GM18858 (cell line): ENCODE results near the gene SRSF1.
A peak's percentile ranks its signal among the peaks of the same experiment; 100 is the strongest.
"Not testable (repeated sequence)": the region's sequence is repeated elsewhere in the genome, so short reads cannot be mapped to it uniquely, and the experiment has no call there.

Source experiments
- ATAC-seq: cut with Tn5 transposase; IDR thresholded peaks from one replicate; pipeline ENCODE4 v1.9.1; 2021; ENCODE audit not compliant: unreplicated experiment

SRSF1 gene, protein sequence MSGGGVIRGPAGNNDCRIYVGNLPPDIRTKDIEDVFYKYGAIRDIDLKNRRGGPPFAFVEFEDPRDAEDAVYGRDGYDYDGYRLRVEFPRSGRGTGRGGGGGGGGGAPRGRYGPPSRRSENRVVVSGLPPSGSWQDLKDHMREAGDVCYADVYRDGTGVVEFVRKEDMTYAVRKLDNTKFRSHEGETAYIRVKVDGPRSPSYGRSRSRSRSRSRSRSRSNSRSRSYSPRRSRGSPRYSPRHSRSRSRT

DNA sequence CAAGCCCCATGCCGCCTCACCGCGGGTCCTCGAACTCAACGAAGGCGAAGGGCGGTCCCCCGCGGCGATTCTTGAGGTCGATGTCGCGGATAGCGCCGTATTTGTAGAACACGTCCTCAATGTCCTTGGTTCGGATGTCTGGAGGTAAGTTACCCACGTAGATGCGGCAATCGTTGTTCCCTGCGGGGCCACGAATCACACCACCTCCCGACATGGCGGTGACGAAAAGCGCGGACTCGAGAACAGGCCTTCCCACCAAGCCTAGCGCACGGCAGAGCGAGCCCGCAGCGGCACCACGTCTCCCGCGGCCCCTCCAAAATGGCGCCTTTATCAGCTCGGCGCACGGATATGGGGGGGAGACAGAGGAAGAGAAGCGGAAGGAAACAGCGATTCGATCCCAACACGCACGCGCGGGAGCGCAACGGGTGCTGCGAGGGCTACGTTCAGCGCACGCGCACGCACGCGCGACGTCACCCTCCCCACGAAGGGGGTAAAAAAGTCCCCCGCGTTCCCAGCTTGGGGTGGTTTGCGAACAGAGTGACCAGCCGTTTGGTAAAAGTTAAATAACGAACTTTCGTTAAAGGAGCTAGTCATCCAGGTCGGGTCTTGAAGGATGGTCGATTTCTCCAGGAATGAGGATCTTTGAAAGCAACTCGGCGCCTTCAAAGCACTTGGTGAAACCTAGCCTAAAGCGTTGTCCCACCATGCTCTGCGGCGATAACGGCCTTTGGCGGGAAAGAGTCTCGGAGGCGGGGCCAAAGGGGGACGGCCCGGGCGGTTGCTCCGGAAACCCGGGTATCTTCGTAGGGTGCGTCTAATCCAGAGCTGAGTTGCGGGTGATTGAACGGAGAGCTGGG, at the start of gene SRSF1:
SRSF1 (minus strand) TSS at position 323 of the 857 bp plus-strand sequence; CDS start at position 214, 109 bp downstream.
- peak; percentile 70 for ATAC-seq

DNA sequence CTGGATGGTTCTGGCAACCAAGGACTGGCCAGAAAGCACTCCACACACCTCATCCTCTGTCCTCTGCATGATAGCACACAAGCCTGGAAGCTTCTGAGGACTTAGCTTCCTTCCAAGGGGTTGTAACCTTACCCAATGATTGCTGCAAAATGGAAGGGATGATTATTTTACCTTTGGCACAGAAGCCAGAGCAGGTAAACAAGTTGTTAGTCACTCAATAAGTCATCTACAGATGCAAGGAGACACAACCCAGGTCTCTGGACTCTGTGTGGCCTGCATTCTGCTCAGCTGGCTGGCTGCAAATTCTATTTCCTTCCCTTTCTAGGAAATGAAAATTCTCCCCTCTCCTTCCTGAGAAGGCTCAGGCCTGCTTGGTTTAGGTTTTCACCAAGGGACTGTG, 49.4 kb upstream of the SRSF1 start:
- no peak for ATAC-seq

DNA sequence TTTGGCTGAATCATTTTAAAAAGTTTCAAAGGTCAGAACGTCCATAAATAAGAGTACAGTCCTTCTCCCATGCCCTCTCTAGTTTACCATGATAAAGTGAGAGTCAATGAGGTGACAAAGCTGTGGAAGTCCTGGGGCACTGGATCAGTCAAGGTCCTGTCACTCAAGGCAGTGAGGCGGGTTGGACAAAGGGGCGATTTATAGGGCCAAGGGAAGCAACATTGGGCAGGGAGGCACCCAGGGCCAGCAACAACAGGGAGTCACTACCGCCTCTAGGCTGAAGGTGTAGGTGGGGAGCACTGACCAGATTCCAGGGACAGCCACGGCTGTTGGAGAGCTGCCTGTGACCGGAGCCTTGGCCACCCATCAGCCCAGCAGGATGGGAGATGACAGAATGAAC, 47.6 kb upstream of the SRSF1 start:
- no peak for ATAC-seq

DNA sequence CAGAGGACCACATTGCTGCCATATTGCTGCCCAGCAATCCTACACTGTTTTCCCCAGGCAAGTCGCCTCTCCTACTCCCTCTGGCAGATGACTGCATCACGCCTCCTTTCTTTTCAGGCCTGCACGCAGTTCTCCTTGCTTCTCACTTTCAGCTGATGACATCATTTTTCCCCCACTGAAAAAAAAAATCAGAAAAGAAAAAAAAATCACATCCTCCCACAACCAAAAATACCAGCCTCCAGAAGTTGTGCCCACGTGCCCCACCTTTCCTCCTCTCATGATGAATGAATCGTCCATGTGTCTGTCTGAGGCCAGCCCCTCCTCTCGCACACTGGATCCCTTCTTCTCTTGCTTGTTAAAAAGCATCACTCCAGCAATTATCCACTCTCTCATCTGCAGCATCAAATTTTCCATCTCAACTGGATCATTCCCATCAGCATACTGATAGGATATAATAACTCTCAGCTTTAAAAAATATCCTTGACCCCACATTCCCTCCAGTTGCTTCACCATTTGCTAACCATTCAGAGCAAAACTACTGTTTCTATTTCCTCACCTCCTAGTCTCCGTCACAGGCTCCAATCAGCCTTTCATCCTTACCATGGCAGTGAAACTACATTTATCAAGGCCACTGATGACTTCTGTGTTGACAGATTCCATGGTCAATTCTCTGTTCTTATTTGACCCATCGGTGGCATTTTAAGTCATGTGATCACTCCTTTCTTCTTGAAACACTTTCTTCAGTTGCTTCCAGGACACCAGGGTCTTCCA, 46.1 kb upstream of the SRSF1 start:
- no peak for ATAC-seq

DNA sequence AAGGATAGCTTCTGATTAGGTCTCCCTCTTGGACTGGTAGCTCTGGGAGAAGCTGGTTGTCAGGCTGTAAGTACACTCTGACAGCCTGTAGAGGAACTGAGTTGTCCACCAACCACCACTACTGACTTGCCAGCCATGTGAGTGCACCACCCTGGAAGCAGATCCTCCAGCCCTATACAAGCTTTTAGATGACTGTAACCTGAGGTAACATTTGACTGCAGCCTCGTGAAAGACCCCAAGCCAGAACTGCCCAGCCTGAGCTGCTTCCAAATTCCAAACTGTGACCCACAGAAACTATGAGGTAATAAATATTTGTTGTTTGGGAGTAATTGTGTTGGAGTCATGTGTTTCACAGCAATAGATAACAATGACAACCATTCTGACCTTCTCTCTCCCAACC, 45.4 kb upstream of the SRSF1 start:
- ATAC-seq: no peak

DNA sequence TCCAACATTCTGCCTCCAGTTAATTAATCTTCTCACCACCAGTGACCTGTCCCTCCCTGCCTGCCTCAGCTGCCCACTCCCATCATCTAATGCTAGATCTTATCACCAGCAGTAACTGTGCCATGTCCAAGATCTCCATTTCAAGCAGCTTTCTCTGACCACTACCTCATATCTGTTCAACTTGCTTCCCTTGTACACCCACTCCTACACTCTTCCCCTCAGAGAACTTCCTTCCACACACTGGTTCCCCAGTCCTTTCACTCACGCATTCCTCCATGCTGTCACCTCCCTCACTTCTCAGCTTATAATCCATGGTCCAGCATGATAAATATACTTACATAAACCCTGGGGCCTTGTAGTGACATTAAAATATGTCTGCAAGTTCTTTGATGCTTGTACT, 44.4 kb upstream of the SRSF1 start:
- no peak for ATAC-seq

DNA sequence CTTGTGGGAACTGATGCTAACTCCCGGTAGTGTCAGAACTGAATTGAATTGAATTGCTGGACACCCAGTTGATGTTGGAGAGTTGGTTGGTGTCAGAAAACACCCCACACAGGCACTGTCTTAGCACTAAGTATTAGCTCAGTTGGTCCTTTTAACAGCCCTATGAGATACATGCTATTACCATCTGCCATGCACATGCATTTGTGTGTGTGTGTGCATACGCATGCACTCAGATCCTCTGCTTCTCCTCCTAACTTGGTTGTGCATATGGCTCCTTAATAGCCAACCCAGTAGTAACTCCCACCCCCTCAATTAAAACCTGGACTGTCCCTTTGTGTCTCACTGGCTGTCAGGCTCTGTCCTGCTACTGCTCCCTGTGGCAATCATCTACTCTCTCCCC, 43.9 kb upstream of the SRSF1 start:
- no peak for ATAC-seq

DNA sequence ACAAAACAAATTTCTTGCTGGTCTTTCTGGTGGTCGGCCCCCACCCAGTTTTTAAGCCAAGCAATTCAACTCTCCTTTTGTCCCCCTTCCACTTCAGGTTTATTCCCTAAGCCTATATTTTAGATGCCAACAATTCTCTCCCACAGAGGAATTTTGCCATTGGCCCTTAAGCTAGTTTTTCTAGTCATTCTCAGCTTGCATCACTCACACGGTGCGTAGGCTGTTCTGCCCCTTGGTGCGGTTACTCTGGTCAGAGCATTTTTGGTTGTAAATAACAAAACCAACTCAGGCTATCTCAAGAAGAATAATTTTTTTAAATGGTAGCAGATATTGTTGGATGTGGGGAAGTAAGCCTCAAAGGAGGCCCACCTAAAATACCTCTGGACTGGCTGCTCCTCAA, 42.5 kb upstream of the SRSF1 start:
- no peak for ATAC-seq

DNA sequence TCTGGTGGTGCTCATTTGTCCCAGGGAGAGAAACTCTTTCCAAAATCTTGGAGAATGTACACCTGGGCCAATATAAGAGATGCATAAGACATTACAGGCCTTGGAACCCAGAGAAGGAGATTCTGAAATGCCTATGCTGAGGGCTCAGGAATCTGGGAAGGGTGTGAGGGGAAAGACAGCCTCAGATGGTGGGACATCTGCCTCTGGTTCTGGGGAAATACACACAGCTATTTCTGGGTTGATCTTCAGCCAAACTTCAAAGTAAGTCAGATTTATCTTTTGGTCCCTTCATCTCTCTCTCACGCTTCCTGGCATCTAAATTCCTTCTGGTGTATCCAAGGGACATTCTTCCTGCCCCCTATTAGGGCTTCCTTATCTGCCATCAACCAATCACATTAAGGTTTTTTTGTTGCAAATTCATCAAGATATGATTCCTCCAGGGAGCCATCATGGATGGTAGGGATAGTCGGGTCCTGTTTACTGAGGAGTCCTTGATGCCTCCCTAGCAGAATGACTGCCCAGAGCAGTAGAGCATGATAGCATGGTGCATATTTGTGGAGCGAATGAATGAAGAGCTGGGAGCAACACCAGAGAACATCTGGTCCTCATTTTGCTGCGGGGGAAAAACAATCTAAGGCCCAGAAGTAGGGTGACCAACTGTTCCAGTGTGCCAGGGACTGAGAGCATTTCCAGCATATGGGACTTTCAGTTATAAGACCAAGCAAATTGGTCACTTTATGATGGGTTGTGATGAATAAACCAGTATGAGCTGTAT, 40.5 kb upstream of the SRSF1 start:
- ATAC-seq: no peak

DNA sequence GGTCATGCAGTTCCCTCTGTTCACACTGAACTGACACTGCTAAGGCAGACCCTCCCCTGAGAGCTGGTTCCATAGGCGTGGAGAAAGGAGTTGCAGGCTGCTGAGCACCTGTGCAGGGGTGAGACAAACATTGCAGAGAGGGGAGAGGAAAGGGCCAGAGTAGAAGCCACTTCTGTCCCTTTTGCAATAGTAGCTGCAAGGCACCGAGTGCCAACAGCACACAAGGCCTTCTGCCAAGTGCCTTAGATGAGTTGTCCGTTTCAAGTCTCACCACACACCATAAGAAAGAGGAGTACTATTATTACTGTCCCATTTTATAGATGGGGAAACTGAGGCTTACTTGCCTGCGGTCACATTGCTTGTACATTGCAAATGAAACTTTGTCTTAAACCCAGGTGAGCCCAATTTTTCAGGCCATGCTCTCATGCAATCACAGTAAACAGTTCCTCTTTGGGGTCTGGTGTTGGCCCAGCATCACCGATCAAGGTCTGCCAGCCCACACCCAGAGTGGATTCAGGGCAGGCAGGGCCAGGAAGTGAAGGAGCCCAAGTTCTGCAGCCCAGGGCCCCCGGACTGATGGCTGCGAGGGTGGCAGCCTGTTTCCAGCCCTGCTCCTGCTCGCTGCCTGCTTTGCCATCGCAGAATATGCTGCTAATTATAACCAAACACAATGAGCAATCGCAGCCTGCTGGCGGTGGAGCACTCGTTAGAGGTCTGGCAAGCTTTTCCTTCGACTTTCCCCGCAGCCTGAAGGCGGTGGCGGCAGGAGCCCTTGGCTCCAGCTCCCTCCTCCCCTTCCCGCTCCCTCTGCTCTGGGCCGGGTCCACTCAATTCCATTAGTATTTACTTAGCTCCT, 39.4 kb upstream of the SRSF1 start:
- no peak for ATAC-seq

DNA sequence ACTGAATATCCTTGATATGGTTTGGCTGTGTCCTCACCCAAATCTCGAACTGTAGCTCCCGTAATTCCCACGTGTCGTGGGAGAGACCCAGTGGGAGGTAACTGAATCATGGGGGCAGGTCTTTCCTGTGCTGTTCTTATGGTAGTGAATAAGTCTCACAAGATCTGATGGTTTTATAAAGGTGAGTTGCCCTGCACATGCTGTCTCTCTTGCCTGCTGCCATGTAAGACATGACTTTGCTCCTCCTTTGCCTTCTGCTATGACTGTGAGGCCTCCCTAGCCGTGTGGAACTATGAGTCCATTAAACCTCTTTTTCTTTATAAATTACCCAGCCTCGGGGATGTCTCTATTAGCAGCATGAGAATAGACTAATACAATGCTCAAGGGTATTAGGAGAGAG, 37.2 kb upstream of the SRSF1 start:
- not testable (repeated sequence) for ATAC-seq

DNA sequence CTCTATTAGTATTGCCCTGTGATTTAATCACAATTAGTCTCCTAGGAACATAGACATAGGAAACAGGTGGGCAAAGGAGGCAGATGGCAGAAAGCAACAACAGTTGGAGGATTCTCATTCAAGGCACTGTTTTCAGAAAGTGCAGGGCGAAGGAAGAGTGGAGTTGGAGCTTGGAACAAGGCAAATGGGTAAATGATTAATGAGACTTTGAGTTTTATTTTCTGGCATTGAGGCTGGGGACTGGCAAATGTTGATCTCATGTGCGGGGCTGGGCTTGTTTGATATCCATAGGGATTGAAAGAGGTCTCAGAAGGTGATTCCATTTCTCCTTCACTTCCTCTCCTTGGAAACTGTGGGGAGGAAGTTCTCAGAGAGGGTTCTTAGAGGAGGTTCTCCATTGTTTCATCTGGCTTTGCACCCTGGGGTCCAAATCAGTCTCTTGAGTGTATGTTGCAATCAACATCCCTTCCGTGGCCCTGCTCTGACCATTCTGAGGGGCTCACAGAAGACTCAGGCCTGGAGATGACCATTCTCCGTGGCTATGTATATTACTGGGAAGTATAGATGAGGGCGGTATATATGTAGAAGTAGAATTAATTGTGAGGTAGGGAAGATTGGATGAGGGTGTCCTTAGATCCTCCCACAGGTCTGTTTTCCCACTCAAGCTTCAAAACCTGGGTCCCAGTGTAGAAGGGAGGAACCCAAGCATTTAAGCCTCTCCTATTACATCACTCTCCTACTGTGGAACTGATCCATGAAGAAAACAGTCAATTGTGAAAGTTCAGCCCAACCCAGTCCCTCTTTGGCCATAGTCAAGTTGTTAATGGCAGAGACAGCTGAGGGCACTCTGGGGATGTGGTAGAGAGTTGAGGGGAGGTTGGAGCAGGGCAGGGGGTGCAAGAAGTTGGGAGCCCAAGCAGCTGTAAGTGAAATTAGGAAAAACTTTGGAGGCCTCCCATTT, 36.5 kb upstream of the SRSF1 start:
- no peak for ATAC-seq

DNA sequence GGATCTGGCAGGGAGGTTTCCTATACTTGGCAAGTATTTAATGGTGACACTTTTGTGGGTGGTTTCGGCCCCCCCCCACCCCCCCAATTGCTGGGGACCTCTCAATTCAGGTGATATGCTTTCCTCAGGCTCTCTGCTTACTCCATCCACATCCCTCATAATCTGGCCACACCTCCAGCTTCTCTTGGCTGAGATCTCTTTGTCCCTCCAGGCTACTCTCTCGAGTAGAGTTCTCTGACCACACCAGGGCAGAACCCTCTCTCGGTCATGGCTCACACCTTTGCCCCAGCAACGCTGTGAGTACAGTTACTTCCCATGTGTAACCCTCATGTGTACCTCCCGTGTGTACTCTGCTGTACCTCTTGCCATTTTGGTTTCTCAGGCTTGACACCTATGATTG, 34.1 kb upstream of the SRSF1 start:
- no peak for ATAC-seq

DNA sequence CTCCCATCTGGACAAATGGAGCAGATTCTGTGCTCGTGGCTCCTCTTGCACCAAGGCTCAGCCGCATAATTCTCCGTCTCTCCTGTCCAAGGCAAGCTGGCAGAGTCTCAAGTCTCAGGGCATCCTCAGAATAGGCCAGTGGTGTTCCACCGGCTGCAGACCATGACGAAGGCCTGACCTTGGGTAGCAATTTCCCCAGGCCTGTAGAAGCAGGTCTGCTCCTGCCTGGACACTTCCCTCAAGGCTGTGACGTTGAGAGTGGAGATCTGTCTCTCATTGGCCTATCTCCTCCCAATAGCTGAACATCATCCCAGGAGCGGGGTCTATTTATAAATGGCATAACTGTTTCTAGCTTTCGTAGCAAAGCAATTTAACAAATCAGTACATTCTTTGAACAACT, 33.3 kb upstream of the SRSF1 start:
- no peak for ATAC-seq

DNA sequence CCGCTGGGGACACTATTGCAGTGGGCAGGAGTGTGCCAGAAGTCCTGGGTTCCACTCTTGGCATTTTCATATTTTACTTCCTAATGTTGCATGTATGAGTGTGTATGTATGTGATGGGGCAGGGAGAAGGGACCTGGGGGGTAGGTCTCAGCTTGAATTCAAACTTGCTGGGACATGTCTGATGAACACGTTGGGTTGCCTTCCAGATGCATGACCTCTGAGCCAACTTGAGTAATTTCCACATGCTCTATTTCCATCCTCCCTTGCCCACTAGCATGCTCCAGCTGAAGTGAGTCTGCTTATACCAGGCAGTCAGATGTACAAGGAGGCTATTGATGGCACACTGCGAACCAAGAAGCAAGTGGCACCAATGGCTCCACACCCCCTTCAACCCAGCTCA, 32.9 kb upstream of the SRSF1 start:
- ATAC-seq: no peak

DNA sequence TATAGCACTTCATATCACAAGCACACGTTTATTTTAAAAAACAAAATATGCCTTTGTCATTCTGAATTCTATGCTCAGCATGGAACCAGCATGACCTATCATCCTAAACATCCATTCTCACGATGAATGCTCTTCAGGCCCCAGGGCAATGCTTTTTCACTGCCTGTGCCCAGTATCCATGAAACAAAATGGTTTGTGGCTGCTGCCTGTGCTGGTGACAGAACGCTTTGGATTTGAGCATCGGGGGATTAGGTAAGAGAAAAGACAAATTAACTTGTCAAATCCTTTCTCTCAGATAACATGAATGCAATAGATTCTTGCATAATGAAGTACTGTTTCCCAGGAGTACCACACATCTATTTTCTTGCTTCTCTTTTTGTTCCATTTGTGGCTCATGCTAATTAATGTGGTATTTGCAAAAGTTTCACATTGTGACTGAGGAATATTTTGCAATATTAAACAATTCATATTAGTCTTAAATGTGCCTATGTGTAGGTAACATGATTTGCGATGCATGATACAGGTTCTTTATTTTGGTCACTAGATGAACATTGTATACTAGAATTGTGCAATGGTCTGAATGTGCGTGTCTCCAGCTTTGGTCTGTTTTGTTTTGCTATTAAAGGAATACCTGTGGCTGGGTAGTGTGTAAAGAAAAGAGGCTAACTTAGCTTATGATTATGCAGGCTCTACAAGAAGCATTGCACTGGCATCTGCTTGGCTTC, 25.8 kb upstream of the SRSF1 start:
- no peak for ATAC-seq

DNA sequence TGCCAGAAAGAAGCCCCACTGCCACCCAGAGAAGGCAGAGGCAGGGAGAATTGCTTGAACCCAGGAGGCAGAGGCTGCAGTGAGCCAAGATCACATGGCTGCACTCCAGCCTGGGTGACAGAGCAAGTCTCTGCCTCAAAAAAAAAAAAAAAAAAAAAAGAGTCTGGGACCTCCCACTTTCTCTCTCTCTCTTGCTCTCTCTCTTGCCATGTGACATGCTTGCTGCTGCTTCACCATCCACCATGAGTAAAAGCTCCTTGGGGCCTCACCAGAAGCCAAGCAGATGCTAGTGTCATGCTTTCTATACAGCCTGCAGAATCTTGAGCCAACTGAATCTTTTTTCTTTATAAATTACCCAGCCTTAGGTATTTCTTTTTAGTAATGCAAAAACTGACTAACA, 21.5 kb upstream of the SRSF1 start:
- ATAC-seq: no peak

DNA sequence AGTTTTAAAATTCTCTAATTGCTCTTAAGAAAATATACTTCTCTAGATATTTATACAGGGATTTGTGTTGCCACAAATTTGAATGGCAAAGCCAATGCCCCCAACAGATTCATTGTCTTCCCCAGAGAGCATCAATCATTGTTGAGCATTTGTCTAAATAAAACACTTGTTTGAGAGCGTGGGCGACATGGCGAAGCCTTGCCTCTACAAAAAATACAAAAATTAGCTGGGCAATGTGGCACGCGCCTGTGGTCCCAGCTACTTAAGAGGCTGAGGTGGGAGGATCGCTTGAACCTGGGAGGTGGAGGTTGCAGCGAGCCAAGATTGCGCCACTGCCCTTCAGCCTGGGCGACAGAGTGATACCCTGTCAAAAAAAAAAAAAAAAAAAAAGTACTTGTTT, 13.4 kb upstream of the SRSF1 start:
- no peak for ATAC-seq
